HepG2 (cell line): ENCODE measurements around the gene HACD1. TPM values are rescaled to one million over a fixed set of nuclear protein-coding genes. Genes with fewer than 3 reads are reported as not detected.
A peak's percentile ranks its signal among the peaks of the same experiment; 100 is the strongest.
"Not testable (repeated sequence)": the region's sequence is repeated elsewhere in the genome, so short reads cannot be mapped to it uniquely, and the experiment has no call there.

Experiments used
- ATAC-seq: fragments of 200-7000 bp; cut with Tn5 transposase; 3 replicates; pipeline ENCODE4 v1.9.1; 2020; ENCODE audit warnings: mild to moderate bottlenecking, moderate library complexity
- BruUV-seq: library from RNA; stranded (reverse); fragments of 400-500 nt; replicated peaks from 2 replicates; lab custom pipeline; 2021; lab: Mats Ljungman, UMichigan
- CTCF ChIA-PET: fragments of 300-600 bp; formaldehyde crosslinking; extraction: SDS; loops from one replicate; lab custom pipeline; 2021; ENCODE audit warnings: low total read pairs, inconsistent platforms, low intra/inter-chr PET ratio; lab: Yijun Ruan, JAX
- POLR2A ChIA-PET: fragments of 350-600 bp; sonication (Branson Sonifier 250); formaldehyde crosslinking; loops from one replicate; lab custom pipeline; 2020; ENCODE audit warnings: antibody characterized with exemption, inconsistent platforms; lab: Yijun Ruan, JAX
- DNase-seq: peaks from one replicate; pipeline ENCODE4 v3.0.0-alpha.2; 2015; ENCODE audit warnings: low spot score
- FAIRE-seq: peaks from 3 replicates; lab custom pipeline; 2011; peaks lifted over from hg19 to GRCh38; lab: Jason Lieb, UNC
- H2AFZ ChIP-seq: one replicate; pipeline ENCODE4 v1.6.1; 2011; ENCODE audit warnings: low read length, inconsistent platforms
- H3K27ac ChIP-seq: fragments of 300-600 bp; 3 replicates; pipeline ENCODE4 v1.8.0; 2011; ENCODE audit warnings: mixed run types, mild to moderate bottlenecking, mixed read lengths, low read length, inconsistent platforms; ENCODE audit not compliant: insufficient read depth; ENCODE audit errors: extremely low read length
- H3K27me3 ChIP-seq, 2 experiments: fragments of 200-600 bp in 1 of 2; 2 replicates in 1 of 2; 3 replicates in 1 of 2; pipeline versions ENCODE4 v1.6.0 to v1.8.0; 2011; ENCODE audit warnings: low read length in 2 of 2, mild to moderate bottlenecking in 2 of 2, moderate library complexity in 2 of 2, inconsistent platforms in 1 of 2; ENCODE audit not compliant: insufficient read depth in 2 of 2, control insufficient read depth in 1 of 2
- H3K36me3 ChIP-seq, 2 experiments: fragments of 200-600 bp in 1 of 2; replicated peaks in 1 of 2; 2 replicates in 1 of 2; 3 replicates in 1 of 2; pipeline versions ENCODE4 v1.5.1 to v1.8.0; 2011; ENCODE audit warnings: low read length in 2 of 2, inconsistent platforms in 1 of 2; ENCODE audit not compliant: insufficient read depth in 2 of 2, control insufficient read depth in 1 of 2
- H3K4me1 ChIP-seq: 2 replicates; pipeline ENCODE4 v1.5.1; 2012; ENCODE audit warnings: low read length, inconsistent platforms; ENCODE audit not compliant: insufficient read depth
- H3K4me2 ChIP-seq: 2 replicates; pipeline ENCODE4 v1.6.0; 2011; ENCODE audit warnings: low read depth, low read length, inconsistent platforms
- H3K4me3 ChIP-seq, 3 experiments: fragments of 200-600 bp in 1 of 3; sonication (generic), shearing (Covaris generic) in 1 of 3; replicated peaks in 1 of 3; 2 replicates each; pipeline ENCODE4 v1.5.1; 2011 to 2016; ENCODE audit warnings: low read length in 3 of 3, inconsistent platforms in 2 of 3, low read depth in 2 of 3, mild to moderate bottlenecking in 2 of 3, control low read depth in 1 of 3, mixed read lengths in 1 of 3; ENCODE audit not compliant: insufficient read depth in 1 of 3
- H3K79me2 ChIP-seq: one replicate; pipeline ENCODE4 v1.6.1; 2011; ENCODE audit warnings: low read length, inconsistent platforms; ENCODE audit not compliant: insufficient read depth
- H3K9ac ChIP-seq: 2 replicates; pipeline ENCODE4 v1.6.0; 2011; ENCODE audit warnings: mild to moderate bottlenecking, low read depth, low read length, inconsistent platforms; ENCODE audit not compliant: insufficient read depth
- H3K9me3 ChIP-seq: 2 replicates; pipeline ENCODE4 v1.5.1; 2012; ENCODE audit warnings: mild to moderate bottlenecking, low read length
- H4K20me1 ChIP-seq: 2 replicates; pipeline ENCODE4 v1.6.0; 2011; ENCODE audit warnings: inconsistent platforms, mild to moderate bottlenecking, low read length, moderate library complexity; ENCODE audit not compliant: insufficient read depth
- HMGXB4 ChIP-seq, 2 experiments: sonication (generic) in 1 of 2; formaldehyde crosslinking in 1 of 2; IDR thresholded peaks; 2 replicates each; pipeline versions ENCODE4 v1.4.0 to v1.6.1; 2018 to 2020; ENCODE audit warnings: missing genetic modification reagents in 2 of 2, borderline replicate concordance in 1 of 2, low read depth in 1 of 2, mild to moderate bottlenecking in 1 of 2, missing biosample characterization in 1 of 2
- HNF4G ChIP-seq, 2 experiments: sonication (generic) in 1 of 2; formaldehyde crosslinking in 1 of 2; IDR thresholded peaks; 2 replicates each; pipeline versions ENCODE4 v1.4.0 to v1.6.1; 2011 to 2020; ENCODE audit warnings: borderline replicate concordance in 2 of 2, low read depth in 2 of 2, mild to moderate bottlenecking in 2 of 2, low read length in 1 of 2, missing genetic modification reagents in 1 of 2, moderate library complexity in 1 of 2
- SMAD9 ChIP-seq: sonication (generic); formaldehyde crosslinking; IDR thresholded peaks from 2 replicates; pipeline ENCODE4 v1.5.1; 2020; ENCODE audit warnings: mild to moderate bottlenecking, missing genetic modification reagents
- SOX5 ChIP-seq: IDR thresholded peaks from 2 replicates; pipeline ENCODE4 v1.6.1; 2016; ENCODE audit warnings: borderline replicate concordance
- ZNF766 ChIP-seq: sonication (generic); formaldehyde crosslinking; IDR thresholded peaks from 2 replicates; pipeline ENCODE4 v1.5.0; 2020; ENCODE audit warnings: missing genetic modification reagents, borderline replicate concordance
- WGBS: methylation state at CpG from one replicate; pipeline ENCODE4 v1.1.6; 2017; ENCODE audit warnings: low lambda C conversion rate; 5-methylcytosine and 5-hydroxymethylcytosine counted together
- in situ Hi-C: cut with HindIII; loops from 2 replicates; pipeline ENCODE4 v1.10.0; 2017; ENCODE audit warnings: low pct_unique_long_range_greater_than_20kb; ENCODE audit not compliant: extremely low pct_ligation_motif_present
- intact Hi-C: fragments of 100-400 bp; cut with micrococcal nuclease; formaldehyde crosslinking; loops from one replicate; pipeline ENCODE4 v1.10.0; 2022; ENCODE audit not compliant: unreplicated experiment
- polyA plus RNA-seq, 8 experiments: library from polyadenylated mRNA; depleted of rRNA in 3 of 8; stranded (reverse) in 7 of 8; unstranded in 1 of 8; fragments of >200 nt; fragmentation: Illumina TruSeq in 4 of 8; extraction: Trizol in 4 of 8; gene quantifications; 2 replicates each; pipeline versions ENCODE4 v1.2.1 to v1.2.3, GENCODE V29; 2011 to 2016; ENCODE audit warnings: low read depth in 4 of 8, missing spikeins in 1 of 8, mixed read lengths in 1 of 8; ENCODE audit not compliant: insufficient read depth in 1 of 8
- total RNA-seq, 5 experiments: library from RNA; depleted of rRNA; stranded (reverse); fragments of >200 nt; fragmentation: Illumina TruSeq; extraction: Trizol; gene quantifications; 2 replicates each; pipeline ENCODE4 v1.2.3, GENCODE V29; 2016; ENCODE audit warnings: low read depth in 1 of 5
- TF ChIP-seq, protein P1 (sequence below): sonication (generic); formaldehyde crosslinking; IDR thresholded peaks from 2 replicates; pipeline ENCODE4 v1.4.0; 2020; ENCODE audit warnings: mild to moderate bottlenecking, missing genetic modification reagents

Gene HACD1
- total and polyA plus RNA-seq, 2 of the 13 experiments (the other 11 are each of a cell fraction or from before 2014, with no cell fraction given), result 43.4 to 47.6 TPM

- no peak for TF ChIP-seq SOX5 (CRISPR knock-in tag)
Observed at GRCh38 chr10:17588420-17588819, 28.8 kb downstream of the HACD1 start (continued).

- H3K4me1 ChIP-seq, DNase-seq, intact Hi-C loops, POLR2A ChIA-PET, H3K36me3 ChIP-seq, in situ Hi-C loops, H2AFZ ChIP-seq, H3K4me3 ChIP-seq, H3K9me3 ChIP-seq, H4K20me1 ChIP-seq, H3K27ac ChIP-seq, H3K27me3 ChIP-seq, BruUV-seq, ATAC-seq, H3K79me2 ChIP-seq, H3K9ac ChIP-seq, FAIRE-seq, CTCF ChIA-PET: not testable (repeated sequence)
- H3K4me2 ChIP-seq, result 0 out of 2 replicates have a peak overlapping the region, but pooled peaks have one; percentile 7
- WGBS, result 49% methylated on average over 6 of the region's 6 CpGs
Observed at GRCh38 chr10:17587321-17587720, 29.9 kb downstream of the HACD1 start.

DNA sequence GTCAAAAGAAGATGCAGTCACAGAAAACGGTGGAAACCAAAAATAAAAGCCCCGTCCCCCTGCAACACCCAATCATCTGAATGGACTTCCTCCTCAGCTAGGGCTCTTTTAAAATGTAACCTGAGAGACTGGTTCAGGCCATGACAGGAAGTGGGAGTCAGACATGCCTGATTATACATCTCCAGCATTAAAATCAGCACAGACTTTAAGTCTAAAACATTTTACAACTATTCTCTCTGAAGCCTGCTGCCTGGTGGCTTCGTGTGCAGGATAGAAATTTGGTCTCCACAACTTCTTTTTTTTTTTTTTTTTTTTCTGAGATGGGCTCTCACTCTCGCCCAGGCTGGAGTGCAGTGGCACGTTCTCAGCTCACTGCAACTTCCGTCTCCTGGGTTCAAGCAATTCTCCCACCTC lies 30.3 kb downstream of the HACD1 start:
- H4K20me1 ChIP-seq, result no peaks in the 10 kb centered on the region
- WGBS, result 20% methylated on average over 6 of the region's 6 CpGs
- TF ChIP-seq ZNF766 (CRISPR knock-in tag), result no peak
- no peak for TF ChIP-seq SMAD9
- TF ChIP-seq, protein P1, sequence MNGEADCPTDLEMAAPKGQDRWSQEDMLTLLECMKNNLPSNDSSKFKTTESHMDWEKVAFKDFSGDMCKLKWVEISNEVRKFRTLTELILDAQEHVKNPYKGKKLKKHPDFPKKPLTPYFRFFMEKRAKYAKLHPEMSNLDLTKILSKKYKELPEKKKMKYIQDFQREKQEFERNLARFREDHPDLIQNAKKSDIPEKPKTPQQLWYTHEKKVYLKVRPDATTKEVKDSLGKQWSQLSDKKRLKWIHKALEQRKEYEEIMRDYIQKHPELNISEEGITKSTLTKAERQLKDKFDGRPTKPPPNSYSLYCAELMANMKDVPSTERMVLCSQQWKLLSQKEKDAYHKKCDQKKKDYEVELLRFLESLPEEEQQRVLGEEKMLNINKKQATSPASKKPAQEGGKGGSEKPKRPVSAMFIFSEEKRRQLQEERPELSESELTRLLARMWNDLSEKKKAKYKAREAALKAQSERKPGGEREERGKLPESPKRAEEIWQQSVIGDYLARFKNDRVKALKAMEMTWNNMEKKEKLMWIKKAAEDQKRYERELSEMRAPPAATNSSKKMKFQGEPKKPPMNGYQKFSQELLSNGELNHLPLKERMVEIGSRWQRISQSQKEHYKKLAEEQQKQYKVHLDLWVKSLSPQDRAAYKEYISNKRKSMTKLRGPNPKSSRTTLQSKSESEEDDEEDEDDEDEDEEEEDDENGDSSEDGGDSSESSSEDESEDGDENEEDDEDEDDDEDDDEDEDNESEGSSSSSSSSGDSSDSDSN (CRISPR knock-in tag), result no peak
- TF ChIP-seq HNF4G (IDR thresholded peaks at IDR 0.05; ENCODE audit: borderline replicate concordance, low read depth, low read length), result no peak
- TF ChIP-seq HNF4G (CRISPR knock-in tag; IDR thresholded peaks at IDR 0.05; ENCODE audit: borderline replicate concordance, low read depth), result no peak
- no peak for TF ChIP-seq HMGXB4 (CRISPR knock-in tag; IDR thresholded peaks at IDR 0.05; ENCODE audit: borderline replicate concordance in 1 of 2, low read depth in 1 of 2)
- H3K4me2 ChIP-seq, result 0 out of 2 replicates have a peak overlapping the region, but pooled peaks have one; percentile 7
- H3K27ac ChIP-seq, result no peak overlapping the region
- in situ Hi-C loops, result no loop called here
- no peak for DNase-seq
- CTCF ChIA-PET, result no interaction called here
- peak; percentile 47; the same call in 2 of the 3 replicates for ATAC-seq
- BruUV-seq, result no TSS peak
- intact Hi-C loops, result no loop called here
- POLR2A ChIA-PET, result no interaction called here
- no peak overlapping the region for H2AFZ ChIP-seq
- H3K79me2 ChIP-seq, result no peaks in the 10 kb centered on the region
- H3K9me3 ChIP-seq, result no peaks in the 10 kb centered on the region; the same call in 1 of the 2 replicates
- no peak overlapping the region for H3K9ac ChIP-seq
- no peaks in the 10 kb centered on the region for H3K27me3 ChIP-seq
- H3K36me3 ChIP-seq, result no peaks in the 10 kb centered on the region
- FAIRE-seq, result no peak
- no peak overlapping the region for H3K4me3 ChIP-seq
- no peaks in the 10 kb centered on the region for H3K4me1 ChIP-seq
